GM18502 (cell line): Measurements from ENCODE around the gene MEF2A.
"Not testable (repeated sequence)": the region's sequence is repeated elsewhere in the genome, so short reads cannot be mapped to it uniquely, and the experiment has no call there.

ENCODE experiments used
- ATAC-seq: cut with Tn5 transposase; IDR thresholded peaks from one replicate; pipeline ENCODE4 v1.9.1; 2021; ENCODE audit warnings: mild to moderate bottlenecking; ENCODE audit not compliant: unreplicated experiment, poor library complexity

The MEF2A gene

DNA sequence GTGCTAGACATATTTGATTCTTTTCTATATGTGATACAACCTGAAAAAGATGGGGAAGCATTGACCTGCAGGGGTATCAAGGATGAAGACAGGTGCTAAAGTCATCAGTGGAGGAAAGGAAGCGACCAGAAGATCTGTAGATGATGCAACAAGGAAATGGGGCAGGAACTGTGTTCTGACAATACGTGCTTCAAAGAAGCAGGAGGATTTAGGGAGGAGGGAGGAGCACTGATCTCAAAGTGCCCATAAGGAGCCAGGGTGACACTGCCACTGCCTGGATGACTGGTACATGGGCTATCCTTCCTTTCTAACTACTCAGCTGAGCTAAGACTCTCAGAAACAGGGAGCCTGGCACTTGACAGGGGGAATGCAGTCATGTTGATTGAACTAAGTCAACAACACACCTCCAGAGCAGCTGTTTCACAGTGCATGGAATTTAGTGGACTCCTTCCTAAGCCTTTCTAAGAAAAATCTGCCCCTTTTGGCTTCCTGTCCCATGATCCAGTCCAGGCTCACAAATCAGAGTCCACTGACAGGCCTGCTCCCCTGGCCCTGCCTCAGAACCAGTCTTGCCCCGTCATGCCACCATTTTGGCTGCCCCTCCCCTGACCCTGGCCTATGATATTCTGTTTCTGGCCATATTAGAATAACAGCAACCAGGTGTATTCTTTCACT lies 155.5 kb downstream of the MEF2A start:
- ATAC-seq = no peak

DNA sequence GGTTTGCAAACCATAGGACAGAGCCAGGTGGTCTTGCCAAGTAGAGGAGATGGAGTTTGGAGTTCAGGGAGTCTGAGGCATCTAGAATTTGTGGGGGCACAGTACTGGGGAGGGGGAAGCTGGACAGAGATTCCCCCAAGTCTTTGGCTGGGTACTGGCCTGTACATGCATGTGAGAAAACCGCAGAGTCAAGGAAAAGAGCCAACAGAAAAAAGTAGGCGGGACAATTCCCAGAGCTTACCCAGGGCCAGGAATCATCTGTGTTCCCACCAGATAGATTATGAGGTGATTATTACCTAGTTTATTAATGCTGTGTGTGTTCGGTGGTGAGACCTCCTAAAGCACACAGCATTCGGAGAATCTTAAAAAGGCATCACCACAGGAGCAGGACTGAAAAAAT lies 156.1 kb downstream of the MEF2A start:
- no peak for ATAC-seq

DNA sequence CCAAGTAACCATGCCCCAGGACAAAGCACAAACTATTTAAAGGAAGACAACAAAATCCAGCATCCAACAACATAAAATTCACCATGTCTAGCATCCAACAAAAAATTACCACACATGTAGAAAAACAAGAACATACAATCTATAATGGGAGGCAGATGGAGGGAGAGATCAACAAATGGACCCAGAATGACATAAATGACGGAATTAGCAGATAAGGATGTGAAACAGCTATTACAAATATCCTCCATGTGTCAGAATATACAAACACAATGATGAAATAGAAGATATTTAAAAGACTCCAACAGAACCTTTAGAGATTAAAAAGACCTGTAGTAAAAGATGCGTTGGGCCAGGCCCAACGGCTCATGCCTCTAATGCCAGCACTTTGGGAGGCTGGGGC lies 156.6 kb downstream of the MEF2A start:
- ATAC-seq = no peak

DNA sequence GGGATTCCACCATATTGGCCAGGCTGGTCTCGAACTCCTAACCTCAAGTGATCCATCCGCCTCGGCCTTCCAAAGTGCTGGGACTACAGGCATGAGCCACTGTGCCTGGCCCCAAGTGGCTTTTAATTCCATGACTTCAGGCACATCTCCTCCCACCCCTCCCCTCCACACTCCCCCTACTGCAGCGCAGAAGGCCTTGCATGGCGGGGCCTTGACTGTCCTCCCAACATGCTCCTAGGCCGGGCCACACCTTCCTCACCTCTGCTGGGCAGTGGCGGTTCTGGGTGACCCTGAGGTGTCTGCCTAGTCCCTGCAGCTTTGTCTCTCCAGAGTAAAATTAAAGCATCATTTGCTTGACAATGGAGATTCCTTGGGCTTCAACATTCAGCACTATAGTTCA lies 160.5 kb downstream of the MEF2A start:
- no peak for ATAC-seq

DNA sequence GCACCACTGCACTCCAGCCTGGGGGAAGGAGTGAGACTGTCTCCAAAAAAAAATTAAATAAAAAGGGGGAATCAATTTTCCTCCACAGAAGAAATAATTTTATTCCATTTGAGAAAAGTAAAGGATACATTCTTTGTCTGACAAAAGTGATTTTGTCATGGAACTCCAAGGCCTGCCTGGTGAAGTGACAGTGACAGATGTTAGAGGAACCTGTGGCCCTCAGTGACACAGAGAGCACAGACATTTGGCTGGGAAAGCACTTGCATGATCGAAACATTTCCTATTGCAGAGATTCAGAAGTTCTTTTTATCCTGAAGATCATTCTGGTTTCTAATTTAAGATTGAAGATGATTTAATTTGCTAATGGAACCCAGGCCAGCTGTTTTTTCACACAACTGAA lies 161.5 kb downstream of the MEF2A start:
- no peak for ATAC-seq

DNA sequence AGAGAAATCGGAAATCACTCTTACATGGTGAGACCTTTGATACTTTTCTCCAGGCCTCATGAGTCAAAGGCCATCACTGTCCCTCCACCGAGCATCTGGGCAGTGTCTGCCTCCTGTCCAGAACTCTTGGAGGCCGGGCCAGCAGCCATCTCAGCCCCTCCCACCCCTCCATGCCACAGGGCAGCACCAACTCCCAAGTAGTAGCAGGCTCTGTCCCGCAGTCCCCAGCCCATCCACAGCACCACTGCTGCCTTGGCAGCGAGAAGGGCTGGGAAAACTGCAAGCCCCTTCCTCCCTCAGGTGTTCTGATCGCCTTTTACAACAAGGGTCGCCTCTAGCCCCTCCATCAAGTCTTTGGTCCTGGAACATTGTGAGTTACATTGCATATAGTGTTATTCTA lies 161.9 kb downstream of the MEF2A start:
- no peak for ATAC-seq

DNA sequence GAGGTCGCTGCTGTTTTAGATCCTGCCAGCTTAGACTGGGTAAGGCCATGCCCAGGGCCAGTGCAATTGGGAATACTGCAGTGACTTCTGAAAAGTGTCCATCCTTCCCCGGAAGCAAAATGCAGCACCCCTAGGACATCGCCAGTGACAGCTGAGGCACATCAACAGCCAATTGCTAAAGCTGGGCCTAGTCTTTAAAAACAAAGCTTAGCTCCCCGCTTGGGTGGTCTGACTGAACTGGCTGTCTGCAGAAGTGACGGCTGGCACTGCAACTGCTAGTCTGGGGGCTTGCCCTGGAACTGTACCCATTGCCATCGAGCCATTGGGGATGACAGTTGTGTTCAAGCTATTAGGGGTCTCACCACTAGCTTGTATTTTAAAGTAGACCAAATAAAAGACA lies 163.1 kb downstream of the MEF2A start:
- ATAC-seq = no peak

DNA sequence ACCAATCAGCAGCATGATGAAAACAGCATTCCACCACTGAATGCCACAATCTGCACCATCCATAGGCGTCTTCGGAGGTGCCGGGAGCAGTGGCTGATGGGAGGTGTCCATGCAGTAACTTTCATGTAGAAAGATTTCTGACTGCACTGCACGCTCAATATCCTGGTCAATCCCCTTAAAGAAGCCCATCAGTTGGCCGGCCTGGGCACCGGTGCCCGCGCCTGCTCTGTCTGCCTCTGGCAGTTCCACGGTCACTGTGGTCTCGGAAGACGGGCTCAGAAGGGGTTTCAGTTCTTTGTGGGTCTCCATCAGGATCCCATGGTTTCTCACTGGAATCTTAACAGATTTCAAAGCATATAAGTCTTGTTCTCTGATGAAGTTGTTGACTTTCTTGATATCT lies 163.5 kb downstream of the MEF2A start:
- no peak for ATAC-seq

DNA sequence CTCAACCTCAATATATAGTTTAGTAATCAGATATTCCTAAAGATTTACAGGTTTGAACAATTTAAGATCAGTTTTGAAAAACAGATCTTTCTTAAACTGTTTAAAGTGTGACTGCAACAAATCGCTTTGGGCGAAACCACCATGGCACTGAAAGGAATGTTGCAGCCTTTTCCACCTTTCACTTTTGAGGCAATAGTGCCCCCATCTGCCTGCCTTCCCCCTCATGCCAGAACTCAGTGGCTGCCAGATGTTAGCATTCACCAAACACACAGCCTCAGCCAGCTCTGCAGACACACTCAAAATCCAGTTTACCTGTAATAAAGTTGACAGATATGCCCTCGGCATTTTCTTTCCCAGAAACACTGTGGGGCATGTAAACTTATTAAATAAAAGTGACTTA lies 164.1 kb downstream of the MEF2A start:
- no peak for ATAC-seq

DNA sequence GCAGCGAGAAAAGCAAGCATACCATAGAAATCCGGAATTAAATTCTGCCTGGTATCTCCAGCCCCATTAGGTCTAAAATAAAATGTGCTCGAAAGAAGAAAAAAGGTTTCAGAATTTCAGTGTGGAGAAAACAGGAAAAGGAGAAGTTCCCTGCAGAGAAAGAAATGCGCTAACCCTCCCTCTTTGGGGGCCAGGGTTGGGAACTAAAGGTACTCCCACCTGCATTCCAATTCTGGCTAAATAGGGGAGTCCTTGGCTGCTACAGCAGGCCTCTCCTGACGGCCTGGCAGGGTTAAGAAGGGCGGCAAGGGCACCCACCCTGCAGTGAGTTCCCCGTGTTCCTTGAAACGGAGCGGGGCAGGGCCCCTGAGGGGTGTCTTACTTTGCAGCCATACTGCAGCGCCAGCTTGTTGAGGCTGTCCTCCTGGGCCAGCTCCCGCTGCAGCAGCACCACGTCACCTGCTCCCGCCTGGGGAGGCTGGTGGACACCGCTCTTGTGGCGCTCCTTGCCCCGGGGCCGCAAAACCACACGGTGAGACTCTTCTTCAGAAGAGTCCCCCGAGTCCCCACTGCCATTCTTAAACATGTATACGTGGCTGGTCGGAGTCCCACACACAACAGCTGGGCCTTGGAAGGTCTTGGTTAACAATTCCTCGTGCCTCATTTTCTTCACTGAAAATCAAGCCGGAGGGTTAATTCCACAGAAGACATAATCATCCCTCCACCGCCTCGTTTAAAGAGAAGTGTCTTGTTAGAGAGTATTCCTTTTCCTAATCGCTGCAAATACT lies 165.7 kb downstream of the MEF2A start:
- no peak for ATAC-seq

DNA sequence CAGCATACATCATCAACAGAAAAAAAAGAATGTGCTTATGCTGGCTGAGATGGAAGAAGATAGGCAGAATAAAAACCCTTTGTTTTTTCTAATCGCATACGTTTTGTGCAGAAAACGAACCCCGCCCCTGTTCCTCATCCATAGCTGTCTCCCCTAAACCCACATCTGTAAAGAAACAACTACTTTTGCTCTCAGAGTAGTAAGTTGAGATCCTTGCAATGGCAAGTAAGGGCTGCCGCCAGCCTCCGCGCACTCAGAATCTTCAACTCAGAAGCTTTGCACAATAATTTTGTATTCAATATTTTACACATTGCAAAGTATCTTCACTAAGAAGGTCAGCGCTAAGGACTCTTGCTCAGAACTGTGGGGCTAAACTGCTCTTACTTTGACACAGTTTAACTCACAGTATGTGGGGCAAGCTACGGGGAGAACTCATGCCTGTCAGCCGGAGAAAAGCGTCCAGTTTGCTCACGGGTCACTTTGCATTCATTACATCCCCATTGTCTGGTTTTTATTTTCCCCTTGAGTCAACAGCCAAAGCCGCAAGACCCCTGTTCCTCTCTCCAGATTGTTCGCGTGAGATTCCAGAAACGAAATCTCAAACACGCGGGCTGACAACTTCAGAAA lies 166.5 kb downstream of the MEF2A start:
- no peak for ATAC-seq

DNA sequence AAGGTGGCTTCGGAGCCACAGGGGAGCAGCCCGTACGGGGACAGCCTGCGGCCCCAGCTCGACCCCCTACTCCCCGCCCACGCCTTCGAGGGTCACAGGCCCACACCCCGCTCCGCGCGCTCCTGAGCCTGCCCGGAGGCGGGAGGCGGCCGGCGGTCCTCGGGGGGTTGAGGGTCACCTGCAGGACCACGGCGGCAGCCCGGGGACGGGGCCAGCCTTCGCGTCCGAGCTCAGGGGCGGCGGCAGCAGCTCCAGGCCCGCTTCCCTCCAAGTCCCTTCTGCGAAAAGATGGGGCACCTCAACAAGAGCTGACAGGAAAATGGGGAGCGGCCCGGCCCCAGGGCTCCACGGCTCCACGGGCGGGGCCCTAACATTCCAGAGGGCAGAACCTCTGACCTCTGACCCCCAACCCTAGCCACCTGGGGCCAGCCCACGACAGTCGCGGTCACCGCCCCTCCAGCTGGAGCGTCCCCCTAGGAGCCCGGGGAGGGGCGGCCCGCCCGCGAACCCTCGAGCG lies 167.0 kb downstream of the MEF2A start:
- ATAC-seq = peak; percentile 36

DNA sequence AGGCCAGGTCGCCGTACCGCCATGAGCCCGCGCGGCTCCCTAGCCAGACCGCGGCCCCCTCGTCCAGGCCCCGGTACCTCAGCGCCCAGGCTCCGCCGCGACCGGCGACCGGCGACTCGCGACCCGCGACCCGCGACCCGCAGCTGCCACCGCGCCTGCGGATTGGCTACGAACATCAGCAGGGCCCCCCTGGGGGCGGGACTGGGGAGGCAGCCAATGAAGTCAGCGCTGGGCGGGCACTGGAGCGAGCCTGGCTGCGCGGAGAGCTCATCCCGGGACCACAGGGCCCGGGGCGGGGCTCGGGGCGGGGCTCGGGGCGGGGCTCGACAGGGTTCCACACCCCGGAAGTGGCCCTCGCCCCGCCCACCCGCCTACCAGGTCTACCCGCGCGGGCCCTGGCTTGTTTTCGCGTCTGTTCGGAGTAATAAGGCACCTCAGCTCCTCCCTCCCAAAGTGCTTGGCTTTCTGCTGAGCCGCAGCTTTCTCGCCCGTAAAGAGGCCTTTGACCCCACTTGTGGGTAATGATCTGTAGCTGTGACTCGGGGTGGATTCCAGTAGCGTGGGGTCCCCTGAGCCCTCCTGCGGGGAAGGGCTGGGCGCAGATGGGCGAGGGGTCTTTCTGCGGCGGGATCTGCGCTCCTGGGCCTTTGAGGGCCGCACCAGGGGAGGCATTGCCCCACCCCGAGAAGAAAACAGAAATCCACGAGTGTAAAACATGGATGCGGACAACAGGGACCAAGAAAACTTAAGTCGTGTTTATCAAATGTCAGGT lies 167.7 kb downstream of the MEF2A start, which contains the start of gene LYSMD4:
Gene LYSMD4, minus strand, starts transcription at position 170 of the 772 bp plus-strand sequence. CDS start 1,438 bp downstream, outside the sequence.
- peak; percentile 99 for ATAC-seq

DNA sequence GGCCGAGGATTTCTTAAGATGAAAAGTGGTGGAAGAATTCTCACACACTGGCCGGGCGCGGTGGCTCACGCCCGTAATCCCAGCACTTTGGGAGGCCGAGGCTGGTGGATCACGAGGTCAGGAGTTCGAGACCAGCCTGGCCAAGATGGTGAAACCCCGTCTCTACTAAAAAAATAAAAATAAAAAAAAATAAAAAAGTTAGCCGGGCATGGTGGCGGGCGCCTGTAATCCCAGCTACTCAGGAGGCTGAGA lies 168.2 kb downstream of the MEF2A start:
- ATAC-seq = not testable (repeated sequence)

DNA sequence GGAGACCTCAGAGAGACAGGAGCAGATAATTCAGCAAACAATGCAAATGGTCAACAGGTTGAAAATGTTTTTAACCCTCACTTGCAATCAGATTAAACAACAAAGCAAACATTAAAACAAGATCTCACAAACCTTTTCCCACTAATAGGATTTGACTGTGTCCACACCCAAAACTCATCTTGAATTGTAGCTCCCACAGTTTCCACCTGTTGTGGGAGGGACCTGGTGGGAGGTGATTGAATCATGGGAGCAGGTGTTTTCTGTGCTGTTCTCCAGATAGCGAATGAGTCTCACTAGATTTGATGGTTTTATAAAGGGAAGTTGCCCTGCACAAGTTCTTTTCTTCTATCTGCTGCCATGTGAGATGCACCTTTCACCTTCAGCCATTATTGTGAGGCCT lies 168.8 kb downstream of the MEF2A start:
- ATAC-seq = no peak

DNA sequence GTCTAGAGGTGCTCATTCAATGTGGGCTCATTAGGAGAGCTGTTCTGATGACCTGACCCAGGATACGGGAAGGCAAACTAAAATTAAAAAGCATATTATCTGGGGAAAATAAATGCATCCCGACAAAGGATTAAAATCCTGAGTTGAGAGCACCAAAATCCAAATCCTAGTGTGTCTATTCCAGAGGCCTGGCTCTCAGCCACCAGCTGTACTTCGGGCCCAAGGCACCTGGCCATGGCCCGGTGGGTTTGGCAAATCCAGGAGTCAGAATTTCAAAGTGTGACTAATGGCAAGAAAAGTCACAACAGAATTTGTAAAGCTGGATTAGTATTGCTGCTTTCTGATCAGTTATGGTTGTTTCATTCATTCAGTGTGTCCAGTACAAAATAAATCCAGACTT lies 170.1 kb downstream of the MEF2A start:
- ATAC-seq = no peak

DNA sequence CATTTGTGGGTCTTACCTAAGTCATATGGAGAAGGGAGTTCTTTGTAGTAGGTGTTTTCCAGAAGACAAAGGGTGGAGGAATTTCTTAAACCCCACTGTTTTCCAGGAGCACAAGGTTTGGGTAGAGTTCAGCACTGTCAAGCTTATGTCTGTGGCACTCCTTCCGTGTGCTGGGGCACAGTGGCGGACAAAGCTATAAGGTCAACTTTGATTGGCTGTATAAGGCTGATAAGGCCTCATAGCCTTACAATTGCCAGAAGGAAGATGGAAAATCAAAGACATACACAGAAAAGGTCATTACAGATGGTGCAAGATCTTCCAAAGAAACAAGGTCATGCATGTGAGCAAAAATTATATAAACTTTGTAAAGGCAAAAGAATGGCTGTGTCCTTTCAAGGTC lies 170.9 kb downstream of the MEF2A start:
- no peak for ATAC-seq

DNA sequence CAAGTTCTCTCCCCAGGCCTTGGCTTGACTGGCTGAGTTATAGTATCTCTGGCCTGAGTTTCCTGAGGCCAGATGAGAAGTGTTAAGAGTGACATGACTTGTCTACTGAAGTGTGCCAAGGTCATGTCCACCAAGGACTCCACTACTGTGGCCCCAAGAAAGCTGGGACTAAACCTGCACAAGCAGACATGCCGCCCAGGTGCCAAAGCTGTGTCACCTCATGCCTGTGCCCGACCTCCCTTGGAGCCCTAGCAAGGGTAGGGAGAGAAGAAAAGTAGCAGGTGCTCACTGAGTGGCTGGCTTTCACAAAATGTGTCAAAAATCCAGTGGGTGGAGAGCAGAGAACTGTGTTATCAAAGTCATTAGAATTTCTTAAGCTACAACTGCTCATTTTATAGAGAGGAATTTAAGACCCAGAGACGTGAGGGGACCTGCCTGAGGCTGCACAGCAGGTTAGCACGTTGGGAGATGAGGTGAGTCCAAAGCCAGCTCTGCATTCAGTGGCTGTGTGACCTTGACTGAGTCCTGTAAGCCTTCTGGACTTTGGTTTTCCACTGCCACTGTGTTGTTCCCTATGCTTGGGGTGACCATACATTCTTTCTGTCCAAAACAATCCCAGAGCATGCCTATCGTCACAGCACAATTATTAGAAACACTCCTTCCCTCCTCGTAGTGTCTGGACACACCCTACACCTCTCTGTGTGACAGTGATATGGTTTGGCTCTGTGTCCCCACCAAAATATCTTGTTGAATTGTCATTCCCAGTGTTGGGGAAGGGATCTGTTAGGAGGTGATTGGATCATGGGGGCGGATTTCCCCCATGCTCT lies 172.4 kb downstream of the MEF2A start:
- ATAC-seq = no peak

DNA sequence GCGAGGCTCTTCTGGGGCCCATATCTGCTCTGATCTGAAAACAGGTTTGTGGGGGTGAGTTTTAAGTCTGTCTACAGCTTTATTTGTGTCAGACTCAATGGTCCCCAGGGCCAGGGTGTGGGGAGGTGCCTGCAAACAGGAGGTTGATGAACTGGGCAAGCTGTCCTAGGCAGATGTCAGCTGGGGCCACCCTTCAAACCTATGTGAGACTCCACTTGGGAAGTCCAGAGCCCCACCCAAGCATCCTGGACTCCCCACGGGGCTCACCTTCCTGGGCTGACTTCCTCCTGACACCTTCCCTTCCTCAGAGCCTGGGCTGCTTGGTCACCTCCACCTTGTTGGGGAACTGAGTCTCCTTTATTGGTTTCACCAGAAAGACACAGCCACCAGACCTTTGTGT lies 176.1 kb downstream of the MEF2A start:
- no peak for ATAC-seq

DNA sequence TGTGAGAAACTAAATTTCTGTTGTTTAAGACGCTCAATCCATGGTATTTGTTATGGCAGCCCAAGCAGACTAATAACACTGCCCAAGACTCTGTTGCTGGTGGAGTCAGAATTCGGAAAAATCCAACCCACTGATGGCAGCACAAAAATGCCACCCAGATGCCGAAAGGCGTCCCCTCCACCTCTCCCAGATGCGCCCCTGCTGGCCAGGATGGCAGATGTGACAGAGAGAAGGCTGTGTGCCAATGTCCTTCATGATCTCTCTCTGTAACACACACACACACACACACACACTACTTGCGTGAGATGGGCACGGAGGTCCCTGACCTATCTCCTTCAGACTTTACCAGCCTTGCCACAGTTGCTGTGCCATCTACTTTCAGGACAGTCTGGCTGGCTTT lies 178.4 kb downstream of the MEF2A start:
- no peak for ATAC-seq
